ENCODE data around the gene ABCA2.

ABCA2 gene

DNA sequence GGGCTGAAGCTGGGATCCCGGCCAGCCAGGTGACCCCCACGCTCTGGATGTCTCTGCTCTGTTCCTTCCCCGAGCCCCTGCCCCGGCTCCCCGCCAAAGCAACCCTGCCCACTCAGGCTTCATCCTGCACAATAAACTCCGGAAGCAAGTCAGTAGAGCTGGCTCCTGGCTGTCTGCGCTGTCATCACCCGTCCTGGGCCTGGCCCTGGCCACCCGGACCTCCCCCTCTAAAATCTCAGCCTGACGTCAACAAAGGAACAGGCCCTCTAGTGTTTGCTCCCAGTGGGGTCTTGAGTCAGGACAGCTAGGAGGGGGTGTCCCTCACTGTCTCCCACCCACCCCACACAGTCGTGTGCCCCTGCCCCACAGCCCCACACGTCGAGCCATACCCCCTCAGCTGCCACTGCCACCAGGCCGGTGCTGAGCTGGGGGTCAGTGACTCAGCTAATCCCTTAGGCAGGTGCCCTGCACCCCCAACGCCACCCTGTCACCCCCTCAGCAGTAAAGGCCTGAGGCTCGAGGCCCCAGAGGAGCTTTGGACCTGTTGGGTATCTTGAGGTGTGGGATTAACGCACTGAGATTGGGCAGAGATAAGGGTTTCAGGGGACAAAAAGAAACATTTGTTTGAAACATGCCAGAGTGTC lies 46.3 kb downstream of the ABCA2 start:
- DNase-seq (ENCODE audit: low read depth), result no peak
- in situ Hi-C loops (cut with HindIII; ENCODE audit: low sequenced_read_pairs), result no loop called here
- no peak overlapping the region for H3K4me3 ChIP-seq (ENCODE audit: low read depth, low read length)
- TF ChIP-seq, protein P1, sequence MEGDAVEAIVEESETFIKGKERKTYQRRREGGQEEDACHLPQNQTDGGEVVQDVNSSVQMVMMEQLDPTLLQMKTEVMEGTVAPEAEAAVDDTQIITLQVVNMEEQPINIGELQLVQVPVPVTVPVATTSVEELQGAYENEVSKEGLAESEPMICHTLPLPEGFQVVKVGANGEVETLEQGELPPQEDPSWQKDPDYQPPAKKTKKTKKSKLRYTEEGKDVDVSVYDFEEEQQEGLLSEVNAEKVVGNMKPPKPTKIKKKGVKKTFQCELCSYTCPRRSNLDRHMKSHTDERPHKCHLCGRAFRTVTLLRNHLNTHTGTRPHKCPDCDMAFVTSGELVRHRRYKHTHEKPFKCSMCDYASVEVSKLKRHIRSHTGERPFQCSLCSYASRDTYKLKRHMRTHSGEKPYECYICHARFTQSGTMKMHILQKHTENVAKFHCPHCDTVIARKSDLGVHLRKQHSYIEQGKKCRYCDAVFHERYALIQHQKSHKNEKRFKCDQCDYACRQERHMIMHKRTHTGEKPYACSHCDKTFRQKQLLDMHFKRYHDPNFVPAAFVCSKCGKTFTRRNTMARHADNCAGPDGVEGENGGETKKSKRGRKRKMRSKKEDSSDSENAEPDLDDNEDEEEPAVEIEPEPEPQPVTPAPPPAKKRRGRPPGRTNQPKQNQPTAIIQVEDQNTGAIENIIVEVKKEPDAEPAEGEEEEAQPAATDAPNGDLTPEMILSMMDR (IDR thresholded peaks at IDR 0.05; ENCODE audit: low read depth, low read length, missing control alignments), result no peak

GRCh38 chr9:136980669-136981478 lies 47.2 kb downstream of the ABCA2 start:
- in situ Hi-C loops (cut with HindIII; ENCODE audit: low sequenced_read_pairs), result no loop called here
- TF ChIP-seq, protein P1 (IDR thresholded peaks at IDR 0.05; ENCODE audit: low read depth, low read length, missing control alignments), result no peak
- DNase-seq (ENCODE audit: low read depth), result no peak
- no peak overlapping the region for H3K4me3 ChIP-seq (ENCODE audit: low read depth, low read length)

DNA sequence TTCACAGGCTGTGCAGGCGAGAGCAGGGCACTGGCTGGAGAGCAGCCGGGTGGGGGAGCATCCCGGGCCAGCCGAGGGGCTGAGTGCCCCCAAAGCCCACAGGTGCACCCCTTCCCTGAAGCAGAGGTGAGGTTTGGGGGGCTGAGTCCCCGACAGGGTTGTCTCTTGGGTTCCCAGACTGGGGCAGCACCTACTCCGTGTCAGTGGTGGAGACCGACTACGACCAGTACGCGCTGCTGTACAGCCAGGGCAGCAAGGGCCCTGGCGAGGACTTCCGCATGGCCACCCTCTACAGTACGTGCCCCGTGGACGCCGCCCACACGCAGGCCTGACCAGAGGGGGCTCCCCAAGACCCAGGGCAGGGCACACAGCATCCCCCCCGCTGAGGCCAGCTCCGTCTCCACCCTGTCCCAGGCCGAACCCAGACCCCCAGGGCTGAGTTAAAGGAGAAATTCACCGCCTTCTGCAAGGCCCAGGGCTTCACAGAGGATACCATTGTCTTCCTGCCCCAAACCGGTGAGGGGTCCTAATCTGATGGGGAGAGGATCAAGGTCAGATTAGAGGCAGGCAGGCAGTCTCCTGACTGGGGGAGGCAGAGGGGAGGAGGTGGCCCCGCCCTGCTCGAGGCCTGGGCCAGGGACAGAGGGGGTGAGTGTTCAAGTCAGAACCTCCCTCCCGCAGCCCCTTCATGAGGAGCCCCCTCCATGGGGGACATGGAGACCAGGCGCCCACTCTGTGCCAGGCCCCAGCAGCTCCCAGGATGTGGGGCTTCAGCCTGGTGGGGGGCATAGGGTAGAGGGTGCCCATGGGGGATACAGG lies 48.1 kb downstream of the ABCA2 start:
- TF ChIP-seq, protein P1 (IDR thresholded peaks at IDR 0.05; ENCODE audit: low read depth, low read length, missing control alignments), result no peak
- in situ Hi-C loops (cut with HindIII; ENCODE audit: low sequenced_read_pairs), result no loop called here
- H3K4me3 ChIP-seq (ENCODE audit: low read depth, low read length), result no peak overlapping the region
- DNase-seq (ENCODE audit: low read depth), result no peak

DNA sequence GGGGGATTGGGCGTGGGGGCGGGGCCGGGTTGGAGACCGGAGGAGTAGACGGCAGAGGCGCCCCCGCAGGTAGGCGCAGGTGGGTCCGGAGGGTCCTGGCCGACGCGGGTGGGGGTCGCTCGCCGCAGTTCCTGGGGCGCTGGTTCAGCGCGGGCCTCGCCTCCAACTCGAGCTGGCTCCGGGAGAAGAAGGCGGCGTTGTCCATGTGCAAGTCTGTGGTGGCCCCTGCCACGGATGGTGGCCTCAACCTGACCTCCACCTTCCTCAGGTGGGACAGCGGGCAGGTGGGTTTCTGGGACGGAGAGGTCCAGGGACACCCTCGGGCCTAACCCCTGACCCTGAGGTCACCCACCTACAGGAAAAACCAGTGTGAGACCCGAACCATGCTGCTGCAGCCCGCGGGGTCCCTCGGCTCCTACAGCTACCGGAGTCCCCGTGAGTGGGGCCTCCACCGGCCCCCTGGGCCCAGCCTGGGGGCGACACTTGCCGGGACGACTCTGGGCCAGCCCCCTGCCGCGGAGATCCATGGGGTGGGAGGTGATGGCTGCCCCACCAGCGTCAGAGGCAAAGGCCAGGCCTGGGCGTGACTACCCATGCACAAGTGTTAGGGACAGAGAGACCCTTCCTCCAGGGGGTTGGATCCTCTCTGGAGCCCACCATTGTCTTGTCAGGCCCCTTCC lies 49.0 kb downstream of the ABCA2 start:
- TF ChIP-seq, protein P1 (IDR thresholded peaks at IDR 0.05; ENCODE audit: low read depth, low read length, missing control alignments), result no peak
- H3K4me3 ChIP-seq (ENCODE audit: low read depth, low read length), result no peak overlapping the region
- in situ Hi-C loops (cut with HindIII; ENCODE audit: low sequenced_read_pairs), result no loop called here
- DNase-seq (ENCODE audit: low read depth), result no peak

DNA sequence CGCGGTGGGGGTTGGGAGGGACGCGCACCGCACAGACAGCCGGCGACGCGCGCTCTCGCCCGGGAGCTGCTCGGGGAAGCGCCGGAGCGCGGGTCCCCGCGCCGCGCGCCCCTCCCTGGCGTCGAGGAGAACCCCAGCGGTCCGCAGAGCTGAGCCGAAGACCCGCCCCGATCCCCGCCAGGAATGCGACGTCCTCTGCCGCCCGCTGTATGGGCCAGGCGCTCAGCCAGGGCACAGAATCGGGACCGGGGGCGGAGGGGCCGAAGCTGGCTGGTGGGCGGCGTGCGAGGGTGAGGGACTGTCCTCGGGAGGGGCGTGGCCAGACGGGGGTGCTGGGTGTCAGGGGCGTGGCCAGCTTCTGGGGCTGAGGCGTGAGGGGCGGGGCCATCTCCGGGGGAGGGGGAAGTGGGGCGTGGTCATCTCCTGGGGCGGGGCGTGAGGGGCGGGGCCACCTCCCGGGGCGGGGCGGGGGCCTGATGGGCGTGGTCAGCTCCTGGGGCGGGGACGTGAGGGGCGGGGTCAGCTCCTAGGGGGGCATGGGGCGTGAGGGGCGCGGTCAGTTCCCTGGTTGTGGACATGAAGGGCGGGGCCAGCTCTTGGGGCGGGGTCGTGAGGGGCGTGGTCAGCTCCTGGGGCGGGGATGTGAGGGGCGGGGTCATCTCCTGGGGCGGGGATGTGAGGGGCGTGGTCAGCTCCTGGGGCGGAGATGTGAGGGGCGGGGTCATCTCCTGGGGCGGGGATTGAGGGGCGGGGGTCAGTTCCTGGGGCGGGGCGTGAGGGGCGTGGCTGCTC lies 49.8 kb downstream of the ABCA2 start:
- in situ Hi-C loops (cut with HindIII; ENCODE audit: low sequenced_read_pairs), result no loop called here
- H3K4me3 ChIP-seq (ENCODE audit: low read depth, low read length), result peak overlapping the region; percentile 40
- TF ChIP-seq, protein P1 (IDR thresholded peaks at IDR 0.05; ENCODE audit: low read depth, low read length, missing control alignments), result no peak
- DNase-seq (ENCODE audit: low read depth), result no peak

Data from astrocyte of the cerebellum (primary cell).